NT2/D1 (cell line): Measurements from ENCODE around the gene DBF4B.

Source experiments
- SUZ12 ChIP-seq: IDR thresholded peaks from 2 replicates; pipeline ENCODE4 v1.6.1; 2011; ENCODE audit not compliant: insufficient read length, insufficient read depth; ENCODE audit errors: extremely low read depth
- YY1 ChIP-seq: IDR thresholded peaks from 2 replicates; pipeline ENCODE4 v1.6.1; 2011; ENCODE audit not compliant: insufficient read length, insufficient read depth
- ZNF274 ChIP-seq: IDR thresholded peaks from 2 replicates; pipeline ENCODE4 v1.6.1; 2011; ENCODE audit warnings: mild to moderate bottlenecking, low read depth, low read length

DNA sequence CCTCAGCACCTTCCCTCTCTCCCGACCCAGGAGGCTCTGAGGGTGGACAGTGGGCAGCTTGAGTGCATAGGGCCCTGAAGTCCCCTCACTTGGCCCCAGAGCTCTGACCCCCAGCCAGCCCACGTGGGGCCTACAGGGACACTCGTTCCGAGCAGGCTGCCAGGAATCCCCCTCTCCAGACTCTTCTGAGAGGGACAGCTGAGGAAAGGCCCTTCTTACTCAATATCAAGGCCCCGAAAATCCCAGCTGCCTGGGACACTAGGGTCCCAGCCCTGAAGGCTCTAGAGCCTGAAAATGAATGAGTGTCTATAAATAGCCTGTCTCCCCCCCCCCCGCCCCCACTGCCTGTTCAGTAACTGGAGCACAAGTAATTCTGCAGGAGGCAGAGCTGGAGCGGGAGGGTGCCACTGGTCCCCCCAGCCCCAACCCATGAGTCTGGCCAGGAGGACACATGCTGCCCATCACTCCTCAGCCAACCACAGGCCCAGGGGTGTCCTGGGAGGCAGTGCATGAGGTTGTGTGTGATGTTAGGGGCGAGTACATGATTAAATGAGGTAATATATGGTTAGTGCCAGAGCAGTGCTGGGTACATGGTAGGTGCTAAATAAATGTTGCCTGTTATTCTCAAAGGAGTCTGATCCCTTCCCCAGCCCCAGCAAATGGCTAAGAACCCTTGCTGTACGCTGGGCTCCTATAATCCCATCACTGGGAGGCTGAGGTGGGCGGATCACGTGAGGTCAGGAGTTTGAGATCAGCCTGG, 61.9 kb downstream of the DBF4B start:
- TF ChIP-seq ZNF274 = no peak
- no peak for TF ChIP-seq SUZ12
- no peak for TF ChIP-seq YY1
